K562 (cell line): ENCODE results near the gene IQCE. TPM values are rescaled to one million over a fixed set of nuclear protein-coding genes. Genes with fewer than 3 reads are reported as not detected.
A peak's percentile ranks its signal among the peaks of the same experiment; 100 is the strongest.

Source experiments
- ATAC-seq: fragments of 200-7000 bp; cut with Tn5 transposase; 3 replicates; pipeline ENCODE4 v1.9.1; 2020; ENCODE audit warnings: moderate library complexity
- BruUV-seq: library from RNA; stranded (reverse); fragments of 400-500 nt; replicated peaks from 2 replicates; lab custom pipeline; 2021; lab: Mats Ljungman, UMichigan
- CTCF ChIA-PET: fragments of 300-600 bp; formaldehyde crosslinking; extraction: SDS; loops from one replicate; lab custom pipeline; 2021; ENCODE audit warnings: low intra/inter-chr PET ratio; lab: Yijun Ruan, JAX
- POLR2A ChIA-PET: fragments of 300-600, 350-650 bp; sonication (Branson Sonifier 250); formaldehyde crosslinking; extraction: SDS; loops from one replicate; lab custom pipeline; 2021; ENCODE audit warnings: antibody characterized with exemption, inconsistent platforms; lab: Yijun Ruan, JAX
- DNase-seq, 4 experiments: peaks; one replicate each; pipeline versions ENCODE4 v3.0.0 to v3.0.0-alpha.2; 2011 to 2018; ENCODE audit warnings: low spot score in 3 of 4, mixed read lengths in 3 of 4; ENCODE audit errors: extremely low read depth in 1 of 4
- FAIRE-seq: peaks from 2 replicates; lab custom pipeline; 2011; peaks lifted over from hg19 to GRCh38; lab: Jason Lieb, UNC
- H2AFZ ChIP-seq: 2 replicates; pipeline ENCODE4 v1.6.0; 2011; ENCODE audit warnings: low read depth, low read length, control low read depth, inconsistent platforms
- H3K27ac ChIP-seq: fragments of 200-600 bp; 3 replicates; pipeline ENCODE4 v1.8.0; 2011; ENCODE audit warnings: low read depth, mild to moderate bottlenecking, control low read depth, inconsistent platforms, low read length, moderate library complexity, mixed read lengths; ENCODE audit errors: extremely low read depth
- H3K27me3 ChIP-seq, 2 experiments: fragments of 300-600 bp in 1 of 2; 2 replicates in 1 of 2; 3 replicates in 1 of 2; pipeline versions ENCODE4 v1.6.0 to v1.8.0; 2011; ENCODE audit warnings: inconsistent platforms in 2 of 2, low read length in 2 of 2, mild to moderate bottlenecking in 1 of 2, mixed read lengths in 1 of 2, moderate library complexity in 1 of 2; ENCODE audit not compliant: control insufficient read depth in 2 of 2, insufficient read depth in 2 of 2
- H3K36me3 ChIP-seq: fragments of 300-600 bp; 3 replicates; pipeline ENCODE4 v1.8.0; 2011; ENCODE audit warnings: mild to moderate bottlenecking, low read length, inconsistent platforms; ENCODE audit not compliant: control insufficient read depth, insufficient read depth
- H3K4me1 ChIP-seq, 2 experiments: fragments of 200-600 bp in 1 of 2; replicated peaks in 1 of 2; 2 replicates in 1 of 2; 3 replicates in 1 of 2; pipeline versions ENCODE4 v1.5.1 to v1.8.0; 2011; ENCODE audit warnings: inconsistent platforms in 2 of 2, low read length in 2 of 2, mild to moderate bottlenecking in 1 of 2, mixed read lengths in 1 of 2, moderate library complexity in 1 of 2; ENCODE audit not compliant: control insufficient read depth in 2 of 2, insufficient read depth in 2 of 2
- H3K4me2 ChIP-seq: 2 replicates; pipeline ENCODE4 v1.6.1; 2011; ENCODE audit warnings: low read length, control low read depth, inconsistent platforms, mixed read lengths; ENCODE audit not compliant: insufficient read depth
- H3K4me3 ChIP-seq: fragments of 200-600 bp; sonication (generic), shearing (Covaris generic); 2 replicates; pipeline ENCODE4 v1.5.1; 2016; ENCODE audit warnings: control low read depth, inconsistent platforms
- H3K79me2 ChIP-seq: fragments of 200-600 bp; 3 replicates; pipeline ENCODE4 v1.8.0; 2011; ENCODE audit warnings: low read length, inconsistent platforms; ENCODE audit not compliant: control insufficient read depth, insufficient read depth
- H3K9ac ChIP-seq, 2 experiments: 2 replicates each; pipeline versions ENCODE4 v1.6.0 to v1.6.1; 2011; ENCODE audit warnings: low read depth in 2 of 2, low read length in 2 of 2, control low read depth in 1 of 2, inconsistent platforms in 1 of 2, mild to moderate bottlenecking in 1 of 2, mixed read lengths in 1 of 2; ENCODE audit not compliant: insufficient read depth in 1 of 2
- H3K9me1 ChIP-seq: one replicate; pipeline ENCODE4 v1.6.0; 2011; ENCODE audit warnings: inconsistent platforms, mild to moderate bottlenecking, low read length, moderate library complexity; ENCODE audit not compliant: control insufficient read depth, insufficient read depth
- H3K9me3 ChIP-seq: replicated peaks from 2 replicates; pipeline ENCODE4 v1.5.1; 2011; ENCODE audit warnings: low read depth, low read length, inconsistent platforms; ENCODE audit not compliant: control insufficient read depth, insufficient read depth
- H4K20me1 ChIP-seq: replicated peaks from 2 replicates; pipeline ENCODE4 v1.6.1; 2011; ENCODE audit warnings: low read length, inconsistent platforms, mixed read lengths; ENCODE audit not compliant: control insufficient read depth, insufficient read depth
- NCOA2 ChIP-seq, 2 experiments: fragments of 450-650 bp; IDR thresholded peaks; 2 replicates each; pipeline ENCODE4 v1.6.1; 2018; ENCODE audit warnings: mild to moderate bottlenecking in 2 of 2, moderate library complexity in 1 of 2; ENCODE audit not compliant: partially characterized antibody in 2 of 2
- NFE2L1 ChIP-seq: fragments of 450-650 bp; IDR thresholded peaks from 2 replicates; pipeline ENCODE4 v1.6.1; 2016; ENCODE audit warnings: missing genetic modification characterization, low read depth, mild to moderate bottlenecking, missing compliant biosample characterization, moderate library complexity, borderline replicate concordance
- POLR2AphosphoS5 ChIP-seq: IDR thresholded peaks from 2 replicates; pipeline ENCODE4 v1.6.1; 2011; ENCODE audit warnings: mild to moderate bottlenecking, low read depth, low read length, moderate library complexity; ENCODE audit not compliant: control insufficient read depth, insufficient read depth
- SAP30 ChIP-seq: fragments of 200-600 bp; sonication (generic); IDR thresholded peaks from 2 replicates; pipeline ENCODE4 v1.6.1; 2012; ENCODE audit warnings: borderline replicate concordance, low read depth, mild to moderate bottlenecking, moderate library complexity, low read length, control low read depth, inconsistent platforms; ENCODE audit not compliant: insufficient read depth, poor library complexity, severe bottlenecking
- TAL1 ChIP-seq: fragments of 450-650 bp; IDR thresholded peaks from 2 replicates; pipeline ENCODE4 v1.6.1; 2016; ENCODE audit warnings: mild to moderate bottlenecking
- XRCC3 ChIP-seq: fragments of 450-650 bp; IDR thresholded peaks from 2 replicates; pipeline ENCODE4 v1.6.1; 2017; ENCODE audit warnings: mild to moderate bottlenecking, moderate library complexity
- ZKSCAN1 ChIP-seq: fragments of 150-350 bp; IDR thresholded peaks from 2 replicates; pipeline ENCODE4 v1.6.1; 2016; ENCODE audit warnings: low read depth, low read length
- ZNF57 ChIP-seq: fragments of 450-650 bp; formaldehyde crosslinking; IDR thresholded peaks from 2 replicates; pipeline ENCODE4 v1.4.0; 2020; ENCODE audit warnings: mild to moderate bottlenecking, moderate library complexity
- ZNF695 ChIP-seq: fragments of 450-650 bp; formaldehyde crosslinking; IDR thresholded peaks from 2 replicates; pipeline ENCODE4 v1.4.0; 2020; ENCODE audit warnings: mild to moderate bottlenecking, moderate library complexity
- WGBS: fragments of 100-300 bp; shearing (Covaris generic); methylation state at CpG from one replicate; pipeline ENCODE4 v1.1.6; 2016; ENCODE audit warnings: low coverage, mixed read lengths; ENCODE audit not compliant: insufficient coverage; ENCODE audit errors: missing lambda C conversion rate; 5-methylcytosine and 5-hydroxymethylcytosine counted together
- in situ Hi-C: fragments of 300-500 bp; cut with MboI; formaldehyde crosslinking; loops from 4 replicates; pipeline ENCODE4 v1.15.0; 2018; ENCODE audit warnings: inconsistent platforms, mixed read lengths
- intact Hi-C: fragments of 100-400 bp; cut with micrococcal nuclease; formaldehyde crosslinking; loops from 2 replicates; pipeline ENCODE4 v1.14.2; 2022
- polyA plus RNA-seq, 8 experiments: library from polyadenylated mRNA; depleted of rRNA in 4 of 8; stranded (reverse) in 5 of 8; unstranded in 3 of 8; fragments of >200 nt; fragmentation: Nextera tagmentation in 2 of 8; fragmentation: Illumina TruSeq in 1 of 8; extraction: Ambion mirVana in 2 of 8; extraction: Trizol in 1 of 8; gene quantifications; 2 replicates each; pipeline versions ENCODE4 v1.2.1 to v1.2.3, GENCODE V29; 2011 to 2014; ENCODE audit warnings: inconsistent platforms in 1 of 8, missing spikeins in 1 of 8
- total RNA-seq, 7 experiments: library from RNA; depleted of rRNA in 6 of 7; stranded (reverse); fragments of >200 nt in 6 of 7; fragmentation: Illumina TruSeq in 2 of 7; extraction: Trizol in 2 of 7; gene quantifications; 2 replicates each; pipeline versions ENCODE4 v1.2.1 to v1.2.3, GENCODE V29; 2011 to 2021; ENCODE audit warnings: low replicate concordance in 1 of 7
- TF ChIP-seq, protein P1 (sequence below), 2 experiments: fragments of 200-800 bp in 1 of 2; sonication (Bioruptor generic) in 1 of 2; sonication (generic) in 1 of 2; formaldehyde crosslinking in 1 of 2; IDR thresholded peaks in 1 of 2; conservative IDR thresholded peaks in 1 of 2; 2 replicates each; pipeline versions ENCODE4 v1.5.0 to v1.6.1; 2016 to 2020; ENCODE audit warnings: missing compliant biosample characterization in 1 of 2, missing genetic modification characterization in 1 of 2, missing genetic modification reagents in 1 of 2

The IQCE gene
- total and polyA plus RNA-seq, 9 of the 15 experiments (the other 6 are each of a cell fraction or from before 2014, with no cell fraction given): 0.18 to 8.5 (median 4.2) TPM

DNA sequence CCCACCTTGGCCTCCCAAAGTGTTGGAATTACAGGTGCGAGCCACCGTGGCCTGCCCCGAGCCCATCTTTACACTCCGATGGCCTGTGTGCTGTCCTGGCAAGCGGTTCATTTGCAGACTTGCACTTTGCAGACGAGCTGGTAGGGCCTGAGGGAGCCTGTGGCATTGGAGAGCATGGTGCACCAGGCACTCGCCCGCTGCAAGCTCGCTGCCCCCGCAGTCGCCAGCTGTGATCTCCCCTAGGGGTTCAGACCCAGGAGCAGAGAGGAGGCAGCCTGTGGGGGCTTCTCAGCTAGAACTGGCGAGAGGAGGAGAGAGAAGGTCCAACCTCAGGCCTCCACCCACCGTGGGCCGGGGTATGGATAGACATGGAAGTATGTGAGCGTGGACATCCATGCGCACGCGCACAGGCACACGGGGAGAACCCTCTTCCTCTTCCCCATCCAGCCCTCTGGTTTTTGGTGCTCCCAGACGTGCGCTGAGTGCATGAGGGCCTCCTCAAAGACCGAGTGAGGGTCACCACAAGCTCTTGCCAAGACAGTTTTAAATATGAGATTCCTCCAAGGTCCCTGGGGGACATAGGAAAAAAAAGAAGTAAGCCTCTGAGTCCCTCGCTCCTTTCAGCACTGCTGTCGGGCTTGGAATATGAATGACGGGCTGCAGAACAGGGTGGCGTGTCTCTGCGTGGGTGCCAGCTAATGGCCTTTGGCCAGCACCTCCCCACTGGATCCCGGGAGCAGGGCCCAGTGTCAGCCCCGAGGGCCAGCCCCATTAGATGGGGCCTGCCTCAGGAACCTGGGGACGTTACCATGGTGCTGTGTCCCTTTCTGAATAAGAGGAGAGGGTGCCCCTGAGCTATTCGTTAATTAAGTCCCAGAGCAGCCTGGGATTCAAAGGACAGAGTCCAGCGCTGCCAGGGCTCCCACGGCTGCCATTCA is 57.9 kb downstream of the IQCE start:
- DNase-seq (no peak), FAIRE-seq (no peak)

More for the DNA sequence above, 57.9 kb downstream of the IQCE start:
- no peak for ATAC-seq
- H3K27ac ChIP-seq: no peak overlapping the region
- H3K4me2 ChIP-seq: no peak overlapping the region
- H3K4me1 ChIP-seq: peaks cover 17 to 48% of the 10 kb centered on the region in 2 experiments; a peak in 4 of 5 replicates
- ChIA-PET CTCF (no interaction called here), POLR2A (interaction anchor here (0.6 to 1.0 kb wide), 3 partner anchors 8 to 75 kb away, joined by 4 to 6 read pairs (median 4); no protein-coding TSS in a partner anchor)
- H3K36me3 ChIP-seq: no peaks in the 10 kb centered on the region
- in situ Hi-C loops: no loop called here
- TF ChIP-seq NFE2L1: no peak
- TF ChIP-seq ZNF695 (CRISPR knock-in tag): no peak
- TF ChIP-seq SAP30: no peak
- no peak for TF ChIP-seq XRCC3
- no peak for TF ChIP-seq ZNF57
- no peak for TF ChIP-seq TAL1
- no peak for TF ChIP-seq ZKSCAN1
- TF ChIP-seq, protein P1, sequence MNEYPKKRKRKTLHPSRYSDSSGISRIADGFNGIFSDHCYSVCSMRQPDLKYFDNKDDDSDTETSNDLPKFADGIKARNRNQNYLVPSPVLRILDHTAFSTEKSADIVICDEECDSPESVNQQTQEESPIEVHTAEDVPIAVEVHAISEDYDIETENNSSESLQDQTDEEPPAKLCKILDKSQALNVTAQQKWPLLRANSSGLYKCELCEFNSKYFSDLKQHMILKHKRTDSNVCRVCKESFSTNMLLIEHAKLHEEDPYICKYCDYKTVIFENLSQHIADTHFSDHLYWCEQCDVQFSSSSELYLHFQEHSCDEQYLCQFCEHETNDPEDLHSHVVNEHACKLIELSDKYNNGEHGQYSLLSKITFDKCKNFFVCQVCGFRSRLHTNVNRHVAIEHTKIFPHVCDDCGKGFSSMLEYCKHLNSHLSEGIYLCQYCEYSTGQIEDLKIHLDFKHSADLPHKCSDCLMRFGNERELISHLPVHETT (CRISPR knock-in tag; conservative IDR thresholded peaks at IDR 0.05 in 1 of 2, IDR thresholded peaks at IDR 0.05 in 1 of 2): no peak
- no peak for TF ChIP-seq POLR2AphosphoS5
- TF ChIP-seq NCOA2 (IDR thresholded peaks at IDR 0.05; ENCODE audit: partially characterized antibody in 2 of 2): no peak
- H3K27me3 ChIP-seq: peaks cover 0 to 8% of the 10 kb centered on the region in 2 experiments; a peak in 3 of 5 replicates
- intact Hi-C loops: no loop called here
- peak overlapping the region in 1 of 2 experiments; percentile 75; a peak in 2 of 4 replicates for H3K9ac ChIP-seq
- no peaks in the 10 kb centered on the region for H3K9me3 ChIP-seq
- no peaks in the 10 kb centered on the region for H3K9me1 ChIP-seq
- 47% methylated on average over 31 of the region's 33 CpGs for WGBS
- BruUV-seq: no TSS peak
- no peaks in the 10 kb centered on the region for H4K20me1 ChIP-seq
- H3K4me3 ChIP-seq: no peak overlapping the region
- H2AFZ ChIP-seq: no peak overlapping the region
- no peaks in the 10 kb centered on the region for H3K79me2 ChIP-seq
